Measurements from ENCODE around the gene FGF19.

FGF19 gene

GRCh38 chr11:69656536-69657455, 47.0 kb downstream of the FGF19 start:
- DNase-seq (ENCODE audit: low read depth in 1 of 2, low spot score in 1 of 2) = no peak

GRCh38 chr11:69655479-69656428, 48.1 kb downstream of the FGF19 start:
- DNase-seq (ENCODE audit: low read depth in 1 of 2, low spot score in 1 of 2) = no peak

GRCh38 chr11:69654660-69655478, 49.0 kb downstream of the FGF19 start:
- DNase-seq (ENCODE audit: low read depth in 1 of 2, low spot score in 1 of 2) = no peak

GRCh38 chr11:69654001-69654659, 49.7 kb downstream of the FGF19 start:
- no peak for DNase-seq (ENCODE audit: low read depth in 1 of 2, low spot score in 1 of 2)

GRCh38 chr11:69653406-69653960, 50.3 kb downstream of the FGF19 start:
- DNase-seq (ENCODE audit: low read depth in 1 of 2, low spot score in 1 of 2) = no peak

- no peak for DNase-seq (ENCODE audit: low read depth in 1 of 2, low spot score in 1 of 2)
Measured at GRCh38 chr11:69652999-69653398, 50.8 kb downstream of the FGF19 start.

GRCh38 chr11:69651834-69652620, 51.8 kb downstream of the FGF19 start:
- DNase-seq (ENCODE audit: low read depth in 1 of 2, low spot score in 1 of 2) = no peak

GRCh38 chr11:69650832-69651344, 52.9 kb downstream of the FGF19 start:
- DNase-seq (ENCODE audit: low read depth in 1 of 2, low spot score in 1 of 2) = no peak

- no peak for DNase-seq (ENCODE audit: low read depth in 1 of 2, low spot score in 1 of 2)
Measured at GRCh38 chr11:69650081-69650831, 53.6 kb downstream of the FGF19 start.

GRCh38 chr11:69649576-69649900, 54.3 kb downstream of the FGF19 start:
- DNase-seq (ENCODE audit: low read depth in 1 of 2, low spot score in 1 of 2) = no peak

GRCh38 chr11:69648679-69649575, 54.9 kb downstream of the FGF19 start:
- DNase-seq (ENCODE audit: low read depth in 1 of 2, low spot score in 1 of 2) = no peak
